ENCODE measurements around the gene SCNM1. TPM values are rescaled to one million over a fixed set of nuclear protein-coding genes. Genes with fewer than 3 reads are reported as not detected.

SCNM1 gene
- total and polyA plus RNA-seq, 2 donors (not counting 1 experiment from before 2014, with no cell fraction given) = 29.2 to 29.7 TPM

GRCh38 chr1:151166505-151166956 is 587 bp downstream of the SCNM1 start:
- Histone ChIP-seq H3K9me3 (ENCODE audit: control insufficient read depth, insufficient read depth, low read depth, low read length) (no peaks in the 10 kb centered on the region), H3K4me2 (ENCODE audit: extremely low read depth, insufficient read depth, low read length) (peak overlapping the region; percentile 89), H3K4me1 (ENCODE audit: control insufficient read depth, extremely low read depth, insufficient read depth, low read length) (peaks cover 6% of the 10 kb centered on the region), H3K79me2 (ENCODE audit: control insufficient read depth, insufficient read depth, low read length) (peaks cover 11% of the 10 kb centered on the region), H3K27me3 (ENCODE audit: control insufficient read depth, insufficient read depth, low read length) (no peaks in the 10 kb centered on the region), H3K27ac (ENCODE audit: insufficient read depth, low read length) (peak overlapping the region; percentile 84), H3K4me3 (replicated peaks in 1 of 4; ENCODE audit: control extremely low read depth in 1 of 4, insufficient read depth in 1 of 4, low read depth in 3 of 4, low read length in 4 of 4) (peak overlapping the region; percentile 67 to 81 (median 79)), H3K36me3 (ENCODE audit: control insufficient read depth, insufficient read depth, low read length) (peaks cover 13% of the 10 kb centered on the region), H3K9ac (ENCODE audit: insufficient read depth, low read length) (peak overlapping the region; percentile 63), H4K20me1 (ENCODE audit: control insufficient read depth, extremely low read depth, insufficient read depth, low read length) (no peaks in the 10 kb centered on the region), H2AFZ (ENCODE audit: low read length) (no peak overlapping the region)
- DNase-seq (ENCODE audit: low read depth in 2 of 2) = peak; percentile 63 to 83
- TF ChIP-seq, protein P1, sequence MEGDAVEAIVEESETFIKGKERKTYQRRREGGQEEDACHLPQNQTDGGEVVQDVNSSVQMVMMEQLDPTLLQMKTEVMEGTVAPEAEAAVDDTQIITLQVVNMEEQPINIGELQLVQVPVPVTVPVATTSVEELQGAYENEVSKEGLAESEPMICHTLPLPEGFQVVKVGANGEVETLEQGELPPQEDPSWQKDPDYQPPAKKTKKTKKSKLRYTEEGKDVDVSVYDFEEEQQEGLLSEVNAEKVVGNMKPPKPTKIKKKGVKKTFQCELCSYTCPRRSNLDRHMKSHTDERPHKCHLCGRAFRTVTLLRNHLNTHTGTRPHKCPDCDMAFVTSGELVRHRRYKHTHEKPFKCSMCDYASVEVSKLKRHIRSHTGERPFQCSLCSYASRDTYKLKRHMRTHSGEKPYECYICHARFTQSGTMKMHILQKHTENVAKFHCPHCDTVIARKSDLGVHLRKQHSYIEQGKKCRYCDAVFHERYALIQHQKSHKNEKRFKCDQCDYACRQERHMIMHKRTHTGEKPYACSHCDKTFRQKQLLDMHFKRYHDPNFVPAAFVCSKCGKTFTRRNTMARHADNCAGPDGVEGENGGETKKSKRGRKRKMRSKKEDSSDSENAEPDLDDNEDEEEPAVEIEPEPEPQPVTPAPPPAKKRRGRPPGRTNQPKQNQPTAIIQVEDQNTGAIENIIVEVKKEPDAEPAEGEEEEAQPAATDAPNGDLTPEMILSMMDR (conservative IDR thresholded peaks at IDR 0.05 in 1 of 2, IDR thresholded peaks at IDR 0.05 in 1 of 2; ENCODE audit: low read depth in 1 of 2, low read length in 2 of 2) = no peak
- TF ChIP-seq EZH2 (IDR thresholded peaks at IDR 0.05; ENCODE audit: low read length, missing control alignments) = no peak

DNA sequence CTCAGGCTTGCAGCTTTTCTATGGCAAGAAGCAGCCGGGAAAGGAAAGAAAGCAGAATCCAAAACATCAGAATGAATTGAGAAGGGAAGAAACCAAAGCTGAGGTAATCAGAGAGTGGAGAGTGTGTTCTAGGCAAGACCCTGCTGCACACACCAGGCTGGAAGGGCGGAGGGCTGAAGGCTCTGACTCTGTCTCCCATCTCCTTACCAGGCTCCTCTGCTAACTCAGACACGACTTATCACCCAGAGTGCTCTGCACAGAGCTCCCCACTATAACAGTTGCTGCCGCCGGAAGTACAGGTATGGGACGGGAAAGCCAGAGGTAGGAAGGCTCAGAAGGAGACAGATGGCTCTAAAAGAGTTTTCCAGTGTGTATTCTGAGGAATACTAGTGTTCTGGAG is 1.2 kb downstream of the SCNM1 start:
- Histone ChIP-seq H3K36me3 (ENCODE audit: control insufficient read depth, insufficient read depth, low read length) (peaks cover 13% of the 10 kb centered on the region), H3K4me3 (replicated peaks in 1 of 4; ENCODE audit: control extremely low read depth in 1 of 4, insufficient read depth in 1 of 4, low read depth in 3 of 4, low read length in 4 of 4) (peak overlapping the region; percentile 67 to 81 (median 79)), H3K27me3 (ENCODE audit: control insufficient read depth, insufficient read depth, low read length) (no peaks in the 10 kb centered on the region), H3K79me2 (ENCODE audit: control insufficient read depth, insufficient read depth, low read length) (peaks cover 11% of the 10 kb centered on the region), H2AFZ (ENCODE audit: low read length) (no peak overlapping the region), H3K4me2 (ENCODE audit: extremely low read depth, insufficient read depth, low read length) (peak overlapping the region; percentile 89), H3K27ac (ENCODE audit: insufficient read depth, low read length) (peak overlapping the region; percentile 84), H3K4me1 (ENCODE audit: control insufficient read depth, extremely low read depth, insufficient read depth, low read length) (peaks cover 6% of the 10 kb centered on the region), H3K9me3 (ENCODE audit: control insufficient read depth, insufficient read depth, low read depth, low read length) (no peaks in the 10 kb centered on the region), H4K20me1 (ENCODE audit: control insufficient read depth, extremely low read depth, insufficient read depth, low read length) (no peaks in the 10 kb centered on the region), H3K9ac (ENCODE audit: insufficient read depth, low read length) (peak overlapping the region; percentile 63)
- TF ChIP-seq EZH2 (IDR thresholded peaks at IDR 0.05; ENCODE audit: low read length, missing control alignments) = no peak
- TF ChIP-seq, protein P1 (conservative IDR thresholded peaks at IDR 0.05 in 1 of 2, IDR thresholded peaks at IDR 0.05 in 1 of 2; ENCODE audit: low read depth in 1 of 2, low read length in 2 of 2) = no peak
- no peak for DNase-seq (ENCODE audit: low read depth in 2 of 2)

GRCh38 chr1:151171190-151171589 is 5.2 kb downstream of the SCNM1 start:
- peaks cover 17% of the 10 kb centered on the region for H3K36me3 ChIP-seq (ENCODE audit: control insufficient read depth, insufficient read depth, low read length)
- H4K20me1 ChIP-seq (ENCODE audit: control insufficient read depth, extremely low read depth, insufficient read depth, low read length) = no peaks in the 10 kb centered on the region
- no peak overlapping the region for H3K4me2 ChIP-seq (ENCODE audit: extremely low read depth, insufficient read depth, low read length)
- peaks cover 9% of the 10 kb centered on the region for H3K79me2 ChIP-seq (ENCODE audit: control insufficient read depth, insufficient read depth, low read length)
- TF ChIP-seq, protein P1 (conservative IDR thresholded peaks at IDR 0.05 in 1 of 2, IDR thresholded peaks at IDR 0.05 in 1 of 2; ENCODE audit: low read depth in 1 of 2, low read length in 2 of 2) = no peak
- DNase-seq (ENCODE audit: low read depth in 2 of 2) = no peak
- no peak overlapping the region for H2AFZ ChIP-seq (ENCODE audit: low read length)
- no peak overlapping the region for H3K9ac ChIP-seq (ENCODE audit: insufficient read depth, low read length)
- no peak overlapping the region for H3K27ac ChIP-seq (ENCODE audit: insufficient read depth, low read length)
- peaks cover 6% of the 10 kb centered on the region for H3K4me1 ChIP-seq (ENCODE audit: control insufficient read depth, extremely low read depth, insufficient read depth, low read length)
- H3K27me3 ChIP-seq (ENCODE audit: control insufficient read depth, insufficient read depth, low read length) = no peaks in the 10 kb centered on the region
- no peaks in the 10 kb centered on the region for H3K9me3 ChIP-seq (ENCODE audit: control insufficient read depth, insufficient read depth, low read depth, low read length)
- no peak overlapping the region for H3K4me3 ChIP-seq (replicated peaks in 1 of 4; ENCODE audit: control extremely low read depth in 1 of 4, insufficient read depth in 1 of 4, low read depth in 3 of 4, low read length in 4 of 4)
